Activated naive CD8-positive, alpha-beta T cell treated with anti-CD3 and anti-CD28 coated beads, Interleukin-2, amount 10 ng/mL, durations not matched to agents 7 days and 5 days (primary cell): ENCODE data around the gene GABRG2. TPM values are rescaled to one million over a fixed set of nuclear protein-coding genes. Genes with fewer than 3 reads are reported as not detected.

Experiments
- total RNA-seq, 2 experiments: library from RNA; stranded (reverse); gene quantifications; one replicate each; pipeline ENCODE4 v1.2.3, GENCODE V29; 2021

Gene GABRG2
- total RNA-seq, 2 experiments from 2014 or later = not detected

Other genes starting within 250 kb of the GABRG2 start
- not detected for gene GABRA1, start 219.7 kb upstream of the GABRG2 start, total RNA-seq